Neutrophil (primary cell): ENCODE data around the gene RGMA.

Experiments used
- H3K27ac ChIP-seq: fragments of 200-600 bp; sonication (generic); 2 replicates; pipeline ENCODE4 v1.5.1; 2016; ENCODE audit warnings: mild to moderate bottlenecking, moderate library complexity
- H3K27me3 ChIP-seq: fragments of 200-600 bp; sonication (generic); 2 replicates; pipeline ENCODE4 v1.6.0; 2016; ENCODE audit warnings: mild to moderate bottlenecking
- H3K36me3 ChIP-seq: fragments of 200-600 bp; sonication (generic); 2 replicates; pipeline ENCODE4 v1.5.1; 2017
- H3K4me1 ChIP-seq, 2 experiments: fragments of 200-600 bp in 1 of 2; sonication (generic) in 1 of 2; 1 replicate in 1 of 2; 2 replicates in 1 of 2; pipeline versions ENCODE4 v1.5.1 to v1.6.1; 2013 to 2016; ENCODE audit warnings: low read depth in 1 of 2, low read length in 1 of 2, mild to moderate bottlenecking in 1 of 2, moderate library complexity in 1 of 2; ENCODE audit not compliant: control insufficient read depth in 1 of 2, insufficient read depth in 1 of 2
- H3K4me3 ChIP-seq, 2 experiments: fragments of 200-600 bp in 1 of 2; sonication (generic) in 1 of 2; 1 replicate in 1 of 2; 2 replicates in 1 of 2; pipeline ENCODE4 v1.5.1; 2013 to 2016; ENCODE audit warnings: low read depth in 1 of 2, low read length in 1 of 2, mild to moderate bottlenecking in 1 of 2, moderate library complexity in 1 of 2
- H3K9me3 ChIP-seq: fragments of 200-600 bp; sonication (generic); 2 replicates; pipeline ENCODE4 v1.5.1; 2016
- CTCF ChIP-seq: fragments of 200-600 bp; sonication (generic); IDR thresholded peaks from 2 replicates; pipeline ENCODE4 v1.5.1; 2016; ENCODE audit warnings: antibody characterized with exemption

Gene RGMA

GRCh38 chr15:93076875-93077274 is 12.1 kb downstream of the RGMA start:
- H3K36me3 ChIP-seq, result no peaks in the 10 kb centered on the region
- H3K27me3 ChIP-seq, result peaks cover 96% of the 10 kb centered on the region
- peaks cover 0 to 11% of the 10 kb centered on the region in 2 experiments for H3K4me1 ChIP-seq
- H3K4me3 ChIP-seq, result no peak overlapping the region
- H3K27ac ChIP-seq, result no peak overlapping the region
- no peaks in the 10 kb centered on the region for H3K9me3 ChIP-seq
- TF ChIP-seq CTCF, result no peak

GRCh38 chr15:93076217-93076616 is 12.8 kb downstream of the RGMA start:
- Histone ChIP-seq H3K27me3 (peaks cover 96% of the 10 kb centered on the region), H3K4me1 (peaks cover 0 to 11% of the 10 kb centered on the region in 2 experiments), H3K9me3 (no peaks in the 10 kb centered on the region), H3K27ac (no peak overlapping the region), H3K36me3 (no peaks in the 10 kb centered on the region), H3K4me3 (no peak overlapping the region)
- TF ChIP-seq CTCF, result no peak

- TF ChIP-seq CTCF, result no peak
- Histone ChIP-seq H3K36me3 (no peaks in the 10 kb centered on the region), H3K4me1 (peaks cover 0 to 11% of the 10 kb centered on the region in 2 experiments), H3K9me3 (no peaks in the 10 kb centered on the region), H3K27ac (no peak overlapping the region), H3K27me3 (peaks cover 100% of the 10 kb centered on the region), H3K4me3 (no peak overlapping the region)
Measured at GRCh38 chr15:93074599-93074998, 14.4 kb downstream of the RGMA start.

- no peaks in the 10 kb centered on the region for H3K9me3 ChIP-seq
- H3K27me3 ChIP-seq, result peaks cover 95% of the 10 kb centered on the region
- H3K4me3 ChIP-seq, result no peak overlapping the region
Measured at GRCh38 chr15:93073465-93073952, 15.5 kb downstream of the RGMA start.

GRCh38 chr15:93072411-93073394 is 16.3 kb downstream of the RGMA start:
- Histone ChIP-seq H3K4me3 (no peak overlapping the region), H3K36me3 (no peaks in the 10 kb centered on the region)

More at GRCh38 chr15:93073465-93073952, 15.5 kb downstream of the RGMA start:
- H3K36me3 ChIP-seq, result no peaks in the 10 kb centered on the region
- no peak for TF ChIP-seq CTCF
- peaks cover 0 to 11% of the 10 kb centered on the region in 2 experiments for H3K4me1 ChIP-seq
- H3K27ac ChIP-seq, result no peak overlapping the region

More at GRCh38 chr15:93072411-93073394, 16.3 kb downstream of the RGMA start:
- Histone ChIP-seq H3K27me3 (peaks cover 87% of the 10 kb centered on the region), H3K27ac (no peak overlapping the region), H3K4me1 (peaks cover 0 to 11% of the 10 kb centered on the region in 2 experiments), H3K9me3 (no peaks in the 10 kb centered on the region)
- no peak for TF ChIP-seq CTCF
